ENCODE results near the gene PCYT1B.
A peak's percentile ranks its signal among the peaks of the same experiment; 100 is the strongest.
"Not testable (repeated sequence)": the region's sequence is repeated elsewhere in the genome, so short reads cannot be mapped to it uniquely, and the experiment has no call there.

Gene PCYT1B

GRCh38 chrX:24647257-24648058 lies at the start of gene PCYT1B:
PCYT1B (minus strand) TSS chrX:24647347; CDS start chrX:24647105, 242 bp downstream.
- ATAC-seq = peak; percentile 99
- DNase-seq = peak; percentile 52

DNA sequence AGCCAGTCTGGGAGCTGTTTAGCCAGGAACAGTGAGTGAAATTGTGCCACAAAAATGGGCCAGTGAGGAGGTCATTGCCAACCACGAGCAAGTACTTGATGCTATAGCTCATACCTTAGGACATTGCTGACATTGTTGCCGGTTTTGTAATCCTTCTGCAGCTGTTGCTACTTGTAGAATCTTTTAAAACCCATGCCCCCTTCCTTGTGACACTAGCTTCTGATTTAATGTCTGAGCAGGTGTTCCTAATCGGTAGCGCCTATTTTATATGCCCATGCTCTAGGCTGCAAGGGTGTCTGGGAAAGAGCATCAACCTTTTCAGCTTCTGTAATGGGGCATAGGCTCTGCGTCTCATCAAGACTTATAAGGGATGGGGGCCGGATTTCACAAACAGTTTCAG lies 49.1 kb upstream of the PCYT1B start:
- DNase-seq (no peak), ATAC-seq (no peak)

DNA sequence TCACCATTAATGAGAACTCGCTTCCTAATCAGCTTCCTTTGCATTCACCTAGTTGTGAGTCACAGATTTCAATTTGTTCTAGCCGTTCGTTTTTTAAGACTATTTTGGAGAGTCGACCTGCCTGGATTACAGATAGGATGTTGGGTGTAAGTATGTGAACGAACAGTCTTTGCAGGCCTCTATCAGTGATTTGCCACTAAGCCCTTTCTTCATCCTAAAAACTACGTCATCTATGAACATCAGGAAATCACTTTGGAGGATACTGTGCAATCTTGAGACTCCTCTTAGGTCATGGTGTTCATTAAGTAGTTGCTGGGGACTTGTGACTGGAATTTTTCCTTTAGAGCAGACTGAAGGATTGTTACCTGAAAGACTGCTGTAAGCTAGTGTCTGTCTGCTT lies 47.7 kb upstream of the PCYT1B start:
- DNase-seq (no peak), ATAC-seq (no peak)

DNA sequence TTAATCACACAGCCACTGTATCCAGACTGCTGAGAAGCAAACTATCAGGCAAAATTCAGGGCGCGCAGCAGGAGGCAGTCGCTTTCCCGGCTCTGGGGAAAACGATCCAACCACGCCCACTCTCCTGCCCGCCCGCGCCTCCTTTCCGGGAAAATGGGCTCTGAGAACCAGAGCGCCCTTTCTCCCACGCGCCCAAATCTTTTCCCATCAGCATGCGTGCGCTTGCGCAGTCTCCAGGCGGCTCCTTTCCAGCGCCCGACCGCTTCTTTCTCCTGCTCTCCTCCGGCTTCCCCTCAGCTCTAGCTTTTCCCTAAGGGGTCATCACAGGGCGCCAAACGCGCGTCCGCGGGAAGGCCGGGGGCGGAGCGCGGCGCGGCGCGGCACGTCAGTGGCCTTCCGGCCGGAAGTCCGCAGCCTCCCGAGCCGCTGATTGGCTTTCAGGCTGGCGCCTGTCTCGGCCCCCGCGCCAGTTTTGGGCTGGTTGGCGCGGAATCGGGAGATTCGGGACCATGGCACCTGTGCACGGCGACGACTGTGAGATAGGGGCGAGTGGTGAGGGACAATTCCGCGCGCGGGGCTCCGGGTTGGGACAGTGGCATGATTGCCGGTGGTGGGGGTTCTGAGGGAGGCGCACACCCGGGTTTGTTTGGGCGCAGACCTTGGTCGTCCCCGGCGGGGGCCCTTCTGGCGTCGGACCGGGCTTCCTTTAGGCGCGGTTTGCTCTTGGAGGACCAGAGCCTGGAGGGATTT lies 46.5 kb upstream of the PCYT1B start, which contains the start of gene POLA1:
Gene POLA1 (plus strand): TSS at position 466 of the 750 bp plus-strand sequence. CDS start 44 bp downstream, at position 510.
- DNase-seq (peak; percentile 83), ATAC-seq (peak; percentile 99)

GRCh38 chrX:24692305-24692704 lies 45.2 kb upstream of the PCYT1B start:
- no peak for ATAC-seq
- no peak for DNase-seq

- ATAC-seq (no peak), DNase-seq (no peak)
These were observed 36.9 kb upstream of the PCYT1B start for GRCh38 chrX:24684048-24684447.

GRCh38 chrX:24682739-24683432 lies 35.7 kb upstream of the PCYT1B start:
- DNase-seq = peak; percentile 20
- peak; percentile 96 for ATAC-seq

- ATAC-seq (peak; percentile 49), DNase-seq (no peak)
These were observed 29.4 kb upstream of the PCYT1B start for GRCh38 chrX:24676403-24677024.

DNA sequence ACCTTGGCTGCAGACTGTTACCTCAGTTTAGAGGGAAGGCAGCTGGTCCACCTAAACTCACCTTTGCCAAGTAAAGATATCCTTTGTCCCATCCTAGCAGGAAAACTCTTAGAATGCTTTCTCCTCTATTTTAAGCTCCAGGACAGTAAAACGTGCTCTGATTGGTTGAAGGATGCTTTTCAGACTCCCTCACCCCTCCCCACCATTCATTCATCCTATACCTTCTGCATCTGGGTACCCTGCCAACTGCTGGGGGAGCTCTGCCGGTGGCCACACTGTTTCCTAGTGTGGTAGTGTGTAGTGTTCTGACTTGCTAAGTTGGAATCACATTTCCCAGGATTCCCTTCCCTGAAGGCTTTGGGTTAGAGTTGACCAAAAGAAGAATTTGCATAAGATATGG lies 26.3 kb upstream of the PCYT1B start:
- no peak for DNase-seq
- no peak for ATAC-seq

DNA sequence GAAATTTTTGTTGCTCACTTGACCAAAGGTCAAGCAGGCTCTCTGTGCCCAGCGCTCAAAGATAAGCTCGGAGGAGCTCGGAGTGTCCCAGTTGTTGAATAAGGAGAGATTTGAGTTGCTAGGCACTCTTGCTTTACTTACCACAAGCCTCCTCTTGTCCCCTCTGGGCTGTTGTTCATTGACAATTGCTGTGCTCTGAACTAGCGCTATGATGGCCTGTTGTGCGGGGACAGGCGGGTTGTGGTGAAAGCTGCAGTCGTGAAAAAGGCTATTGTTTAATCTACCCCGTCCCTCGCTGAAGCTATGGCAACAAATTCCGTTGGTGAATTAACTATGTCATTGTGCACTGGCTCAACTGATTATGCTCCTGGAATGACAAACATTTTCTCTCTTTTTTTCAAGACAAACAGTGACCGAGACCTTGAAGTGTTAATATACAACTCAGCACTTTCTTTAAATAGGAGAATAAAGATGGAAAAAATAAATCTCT lies 25.6 kb upstream of the PCYT1B start:
- DNase-seq (no peak), ATAC-seq (no peak)

DNA sequence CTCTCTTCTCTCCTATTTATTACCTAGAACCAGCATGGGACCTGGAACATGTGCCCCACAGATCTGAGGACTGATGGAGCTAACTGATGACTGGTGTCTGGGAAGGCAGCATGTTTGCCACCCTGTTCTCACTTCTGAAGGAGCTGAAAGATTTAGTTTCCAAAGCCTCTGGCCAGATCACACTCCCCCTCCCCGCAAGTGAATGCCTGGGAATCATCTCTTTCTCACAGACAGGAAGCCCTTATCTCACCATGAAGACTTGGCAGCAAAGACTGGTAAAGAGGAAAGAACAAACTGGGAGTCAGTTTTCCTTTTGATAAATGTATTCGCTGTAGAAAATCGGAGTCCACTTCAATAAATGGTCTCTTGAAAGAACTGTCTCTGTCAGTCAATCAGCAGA lies 21.0 kb upstream of the PCYT1B start:
- no peak for DNase-seq
- no peak for ATAC-seq

DNA sequence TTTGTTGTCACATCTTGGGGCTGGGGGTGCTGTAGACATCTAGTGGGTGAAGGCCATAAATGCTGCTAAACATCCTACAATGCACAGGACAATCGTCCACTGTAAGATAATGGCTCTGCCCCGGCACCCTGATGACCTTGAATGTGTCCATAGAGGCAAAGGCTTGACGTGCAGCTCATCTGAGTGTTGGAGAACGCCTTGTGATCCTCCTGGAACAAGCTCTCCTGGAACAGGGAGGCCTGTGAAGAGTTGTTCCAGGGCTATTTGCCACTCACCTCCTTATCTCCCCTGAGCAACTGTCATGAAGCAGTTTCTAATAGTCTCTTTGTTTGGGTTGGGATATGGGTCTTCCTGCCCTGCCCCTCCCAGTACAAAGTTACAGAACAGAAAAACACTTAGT lies 15.2 kb upstream of the PCYT1B start:
- DNase-seq (no peak), ATAC-seq (no peak)

DNA sequence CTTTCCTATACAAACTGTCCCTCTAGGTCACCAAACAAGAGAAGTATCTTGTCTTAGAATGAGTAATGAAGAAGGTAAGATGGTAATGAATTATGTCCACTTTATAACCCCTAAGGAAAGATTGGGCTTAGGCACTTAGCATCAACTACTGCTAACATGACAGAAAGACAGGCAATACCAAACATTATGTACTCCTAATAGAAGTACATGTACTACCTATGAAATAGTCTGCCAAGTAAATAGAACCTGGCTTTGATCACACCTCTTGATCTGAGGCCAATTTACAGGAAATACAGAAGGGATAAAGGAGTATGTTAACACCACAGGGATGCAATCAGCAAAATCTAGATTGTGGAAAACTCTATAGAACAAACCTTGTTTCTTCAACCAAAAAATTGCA lies 14.1 kb upstream of the PCYT1B start:
- ATAC-seq (no peak), DNase-seq (no peak)

DNA sequence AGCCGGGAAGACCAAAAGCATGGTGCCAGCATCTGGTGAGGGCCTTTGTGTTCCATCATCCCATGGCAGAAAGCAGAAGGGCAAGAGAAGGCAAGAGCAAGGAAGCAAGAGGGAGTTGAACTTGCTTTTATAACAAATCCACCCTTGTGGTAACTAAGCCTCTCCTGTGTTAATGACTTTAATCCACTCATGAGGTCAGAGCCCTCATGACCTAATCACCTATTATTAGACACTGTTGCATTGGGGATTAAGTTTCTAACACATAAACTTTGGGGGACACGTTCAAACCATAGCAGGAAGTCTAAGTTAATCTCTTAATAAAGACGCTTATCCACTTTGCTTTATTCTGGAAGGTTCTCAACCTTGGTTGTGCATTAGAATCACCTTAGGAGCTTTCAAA lies 12.5 kb upstream of the PCYT1B start:
- no peak for DNase-seq
- no peak for ATAC-seq

- ATAC-seq (no peak), DNase-seq (no peak)
These were observed 12.0 kb upstream of the PCYT1B start for GRCh38 chrX:24659106-24659505.

DNA sequence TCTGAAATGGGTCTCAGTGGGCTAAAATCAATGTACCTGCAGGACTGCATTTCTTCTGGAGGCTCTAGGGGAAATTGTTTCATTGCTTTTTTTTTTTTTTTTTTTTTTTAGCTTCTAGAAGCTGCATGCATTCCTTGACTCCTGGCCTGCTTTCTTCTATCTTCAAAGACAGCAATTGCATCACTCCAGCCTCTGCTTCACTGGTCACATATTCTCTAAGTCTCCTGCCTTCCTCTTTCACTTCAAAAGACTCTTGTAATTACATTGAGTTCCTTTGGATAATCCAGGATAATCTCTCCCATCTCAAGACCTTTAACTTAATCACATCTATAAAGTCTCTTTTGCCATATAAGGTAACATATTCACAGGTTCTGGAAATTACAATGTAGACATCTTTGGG lies 11.3 kb upstream of the PCYT1B start:
- DNase-seq = no peak

DNA sequence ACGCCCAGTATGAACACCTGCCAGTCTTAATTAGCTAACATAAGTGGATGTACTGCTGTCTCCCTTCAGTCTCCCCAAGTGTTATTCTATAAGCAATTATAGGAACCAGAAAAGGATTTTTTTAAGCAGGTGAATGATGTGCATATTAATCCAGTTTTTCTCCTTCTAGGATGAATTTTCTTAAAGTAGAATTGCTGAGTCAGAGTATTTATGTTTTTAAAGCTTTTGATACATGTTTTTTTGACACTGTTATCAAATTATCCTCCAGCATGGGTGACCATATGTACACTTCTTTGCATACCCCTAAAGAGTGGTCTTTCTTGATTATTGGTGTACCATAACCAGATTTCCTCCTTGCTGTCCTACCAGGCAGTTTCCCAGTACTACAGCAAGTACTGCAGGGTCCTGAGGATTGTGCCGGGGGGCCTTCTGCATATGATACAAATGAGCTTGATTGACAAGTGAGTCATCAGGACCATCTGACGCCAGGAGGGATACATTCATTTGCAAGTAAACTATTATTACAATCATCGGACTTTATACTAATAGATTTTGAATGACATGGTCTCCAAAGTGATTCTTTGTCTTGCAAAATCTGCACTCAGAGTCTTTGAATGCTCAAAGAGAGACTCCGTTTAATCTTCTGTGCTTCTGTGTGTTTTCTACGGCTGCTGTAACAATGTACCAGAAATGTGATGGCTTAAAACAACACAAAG lies 10.7 kb upstream of the PCYT1B start:
- no peak for DNase-seq
- ATAC-seq = no peak

More for the DNA sequence above, 11.3 kb upstream of the PCYT1B start:
- no peak for ATAC-seq

GRCh38 chrX:24655679-24656078 lies 8.5 kb upstream of the PCYT1B start:
- ATAC-seq, DNase-seq: not testable (repeated sequence)

DNA sequence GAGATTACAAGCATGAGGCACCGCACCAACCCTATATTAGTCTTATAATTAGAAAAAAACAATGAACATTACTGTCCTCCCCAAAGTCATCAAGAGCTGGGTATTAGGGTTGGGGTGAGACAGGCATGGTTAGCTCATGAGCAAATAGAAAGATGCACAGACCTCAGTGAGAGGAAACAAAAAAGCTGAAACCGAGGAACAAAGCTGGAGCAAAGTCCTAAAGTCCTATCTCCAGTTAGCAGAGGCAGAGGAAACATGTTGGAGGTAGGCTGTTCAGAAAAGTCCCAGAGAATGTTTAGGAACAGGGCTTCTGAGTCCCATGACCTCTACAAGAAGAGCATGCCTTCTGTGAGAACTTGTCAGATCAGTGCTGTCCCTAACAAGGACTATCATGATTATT lies 4.6 kb upstream of the PCYT1B start:
- no peak for DNase-seq
- no peak for ATAC-seq

GRCh38 chrX:24648495-24648894 lies 1.3 kb upstream of the PCYT1B start:
- ATAC-seq (no peak), DNase-seq (no peak)

DNA sequence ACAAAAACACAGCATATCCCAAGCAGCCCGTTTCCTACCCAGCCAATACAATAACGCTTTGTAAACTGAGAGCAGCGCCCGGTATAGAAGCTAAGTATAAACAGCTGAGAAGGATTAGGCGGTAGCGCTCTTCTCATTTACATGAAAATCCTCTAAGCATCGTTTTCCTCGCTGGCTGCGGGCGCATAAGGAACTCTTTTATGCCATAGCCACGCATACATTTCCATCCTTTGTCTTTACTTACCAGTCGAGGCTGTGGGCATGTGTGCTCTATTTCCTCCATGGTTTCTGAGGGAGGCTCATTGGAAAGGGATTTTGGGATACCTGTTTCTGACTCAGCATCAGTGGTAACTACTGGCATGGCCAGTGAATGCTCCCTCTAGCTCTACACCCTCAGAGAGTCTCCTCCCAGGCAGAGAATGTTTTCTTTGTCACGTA lies 383 bp downstream of the PCYT1B start:
- ATAC-seq (peak; percentile 26), DNase-seq (no peak)
